ENCODE measurements around the gene TRIM59. TPM values are rescaled to one million over a fixed set of nuclear protein-coding genes. Genes with fewer than 3 reads are reported as not detected.
"Not testable (repeated sequence)": the region's sequence is repeated elsewhere in the genome, so short reads cannot be mapped to it uniquely, and the experiment has no call there.

TRIM59 gene
- total and polyA plus RNA-seq, 10 of the 15 experiments (the other 5 are each of a cell fraction or from before 2014, with no cell fraction given): 14.4 to 105 (median 33.3) TPM

DNA sequence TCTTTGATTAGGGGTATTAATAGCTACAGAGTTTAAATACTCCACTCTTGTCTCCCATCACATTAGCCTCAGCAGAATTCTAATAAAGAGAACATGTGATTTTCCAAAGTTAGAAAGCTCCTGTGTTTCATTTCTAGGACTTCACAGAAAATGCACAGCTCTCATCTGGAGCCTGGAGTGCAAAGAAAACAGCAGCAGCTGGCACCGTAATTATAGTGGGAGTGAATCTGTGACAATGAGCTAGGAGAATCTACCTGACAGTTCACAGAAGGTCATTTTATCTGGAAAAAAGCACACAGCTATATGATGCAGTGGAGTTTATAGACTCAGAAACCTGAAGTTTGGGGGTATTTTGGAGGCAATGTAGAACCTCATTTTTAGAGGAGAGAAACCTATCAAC lies 5.4 kb upstream of the TRIM59 start:
- ChIA-PET CTCF (interaction anchor here (0.6 to 1.6 kb wide), 2 partner anchors 75 to 292 kb away, joined by 3 to 4 read pairs; no protein-coding TSS in a partner anchor), RAD21 (ENCODE audit: unreplicated experiment) (no interaction called here), POLR2A (no interaction called here), SMC1A (ENCODE audit: uncharacterized antibody, unreplicated experiment) (interaction anchor here (0.9 kb wide), 1 partner anchor 18 kb away, joined by 4 read pairs; no protein-coding TSS in a partner anchor)
- in situ Hi-C loops (cut with MboI) (no loop called here), intact Hi-C loops (cut with micrococcal nuclease; ENCODE audit: unreplicated experiment) (no loop called here)
- H3K27ac ChIP-seq (ENCODE audit: control insufficient read depth, insufficient read depth): no peak overlapping the region
- no peak for FAIRE-seq
- H3K4me1 ChIP-seq (ENCODE audit: control insufficient read depth, insufficient read depth, low read length): peaks cover 4% of the 10 kb centered on the region
- H3K9ac ChIP-seq (ENCODE audit: control insufficient read depth, insufficient read depth, low read length): no peak overlapping the region
- ATAC-seq: no peak
- H3K27me3 ChIP-seq (replicated peaks in 1 of 2; ENCODE audit: control insufficient read depth in 2 of 2, insufficient read depth in 2 of 2, low read length in 1 of 2): no peaks in the 10 kb centered on the region
- H2AFZ ChIP-seq (ENCODE audit: control insufficient read depth, low read depth, low read length): no peak overlapping the region
- TF ChIP-seq SMAD5 (IDR thresholded peaks at IDR 0.05; ENCODE audit: low read depth) (no peak), RAD51 (IDR thresholded peaks at IDR 0.05) (no peak)
- no peaks in the 10 kb centered on the region; the same call in 1 of the 3 replicates for H3K9me3 ChIP-seq (replicated peaks; ENCODE audit: control insufficient read depth, insufficient read depth, low read length)
- H4K20me1 ChIP-seq (ENCODE audit: control insufficient read depth, insufficient read depth): no peaks in the 10 kb centered on the region
- 57% methylated on average over 1 of the region's 1 CpG for WGBS (ENCODE audit: insufficient coverage, insufficient replicate concordance, low lambda C conversion rate, missing lambda C conversion rate)
- H3K4me2 ChIP-seq (ENCODE audit: control insufficient read depth, insufficient read depth): no peak overlapping the region
- H3K36me3 ChIP-seq (ENCODE audit: control insufficient read depth in 2 of 2, insufficient read depth in 2 of 2, low read length in 1 of 2): no peaks in the 10 kb centered on the region
- no TSS peak for BruUV-seq (replicated peaks)
- peaks cover 4% of the 10 kb centered on the region; the same call in 1 of the 2 replicates for H3K79me2 ChIP-seq (ENCODE audit: control insufficient read depth, insufficient read depth, low read length)
- DNase-seq (ENCODE audit: low read depth, low spot score): no peak
- H3K4me3 ChIP-seq: no peak overlapping the region

GRCh38 chr3:160452251-160452650 lies 2.7 kb upstream of the TRIM59 start:
- ATAC-seq; DNase-seq (ENCODE audit: low read depth, low spot score); H3K4me3 ChIP-seq; H3K36me3 ChIP-seq (ENCODE audit: control insufficient read depth in 2 of 2, insufficient read depth in 2 of 2, low read length in 1 of 2); H4K20me1 ChIP-seq (ENCODE audit: control insufficient read depth, insufficient read depth); H3K27ac ChIP-seq (ENCODE audit: control insufficient read depth, insufficient read depth); H2AFZ ChIP-seq (ENCODE audit: control insufficient read depth, low read depth, low read length); H3K9ac ChIP-seq (ENCODE audit: control insufficient read depth, insufficient read depth, low read length); H3K9me3 ChIP-seq (replicated peaks; ENCODE audit: control insufficient read depth, insufficient read depth, low read length); intact Hi-C loops (cut with micrococcal nuclease; ENCODE audit: unreplicated experiment); H3K4me2 ChIP-seq (ENCODE audit: control insufficient read depth, insufficient read depth); SMC1A ChIA-PET (ENCODE audit: uncharacterized antibody, unreplicated experiment); POLR2A ChIA-PET; FAIRE-seq; BruUV-seq (replicated peaks); in situ Hi-C loops (cut with MboI); H3K27me3 ChIP-seq (replicated peaks in 1 of 2; ENCODE audit: control insufficient read depth in 2 of 2, insufficient read depth in 2 of 2, low read length in 1 of 2); H3K4me1 ChIP-seq (ENCODE audit: control insufficient read depth, insufficient read depth, low read length): not testable (repeated sequence)
- ChIA-PET RAD21 (ENCODE audit: unreplicated experiment) (interaction anchor here (0.6 to 1.6 kb wide), 2 partner anchors 37 to 418 kb away, joined by 3 to 4 read pairs; no protein-coding TSS in a partner anchor), CTCF (interaction anchor here (1.0 to 2.8 kb wide), 2 partner anchors 12 to 33 kb away, joined by 3 to 5 read pairs; no protein-coding TSS in a partner anchor)
- 92% methylated on average over 19 of the region's 19 CpGs for WGBS (ENCODE audit: insufficient coverage, insufficient replicate concordance, low lambda C conversion rate, missing lambda C conversion rate)
- H3K79me2 ChIP-seq (ENCODE audit: control insufficient read depth, insufficient read depth, low read length): peaks cover 29% of the 10 kb centered on the region
